NOMO-1 treated with dmso at 0.1 percent for 144 hours (cell line): ENCODE data around the gene C10orf67.

ENCODE experiments used
- DNase-seq: peaks from one replicate; lab custom pipeline; 2025; ENCODE audit not compliant: unreplicated experiment; lab: John Stamatoyannopoulos, UW

Gene C10orf67

DNA sequence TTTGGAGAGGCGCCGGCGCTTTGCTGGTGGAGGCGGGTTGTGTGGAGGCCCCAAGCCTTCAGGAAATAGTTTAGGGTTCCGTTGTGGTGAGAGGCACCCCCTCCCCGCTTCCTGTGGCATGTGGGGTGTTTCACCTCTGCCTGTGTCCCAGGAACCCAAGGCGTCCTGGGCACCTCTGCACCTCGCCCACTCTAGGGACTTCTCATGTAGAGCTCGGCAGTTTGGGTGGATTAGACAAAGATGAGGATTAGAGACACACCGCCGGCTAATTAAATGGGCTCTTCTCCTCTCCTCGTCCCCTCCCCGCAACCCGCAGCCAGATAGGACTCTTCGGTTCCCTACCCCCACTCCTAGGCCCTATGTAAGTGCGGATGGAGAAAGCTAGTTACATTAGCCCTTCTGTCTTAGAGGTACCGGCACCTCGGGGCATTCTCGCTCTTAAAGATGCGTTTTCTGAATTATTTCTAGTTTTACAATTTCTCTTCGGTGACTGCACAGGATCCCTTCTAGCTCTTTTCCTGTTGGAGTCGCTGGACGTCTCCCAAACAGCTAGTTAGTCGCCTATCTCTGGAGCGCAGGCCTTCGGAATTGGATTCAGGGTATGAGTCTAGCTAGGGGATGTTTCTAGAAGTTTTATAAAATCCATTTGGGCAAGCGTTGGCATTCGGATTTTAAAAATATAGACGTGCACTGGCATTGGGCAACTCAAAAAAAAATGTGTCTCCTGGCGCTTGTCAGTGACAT lies 144.7 kb downstream of the C10orf67 start:
- no peak for DNase-seq

DNA sequence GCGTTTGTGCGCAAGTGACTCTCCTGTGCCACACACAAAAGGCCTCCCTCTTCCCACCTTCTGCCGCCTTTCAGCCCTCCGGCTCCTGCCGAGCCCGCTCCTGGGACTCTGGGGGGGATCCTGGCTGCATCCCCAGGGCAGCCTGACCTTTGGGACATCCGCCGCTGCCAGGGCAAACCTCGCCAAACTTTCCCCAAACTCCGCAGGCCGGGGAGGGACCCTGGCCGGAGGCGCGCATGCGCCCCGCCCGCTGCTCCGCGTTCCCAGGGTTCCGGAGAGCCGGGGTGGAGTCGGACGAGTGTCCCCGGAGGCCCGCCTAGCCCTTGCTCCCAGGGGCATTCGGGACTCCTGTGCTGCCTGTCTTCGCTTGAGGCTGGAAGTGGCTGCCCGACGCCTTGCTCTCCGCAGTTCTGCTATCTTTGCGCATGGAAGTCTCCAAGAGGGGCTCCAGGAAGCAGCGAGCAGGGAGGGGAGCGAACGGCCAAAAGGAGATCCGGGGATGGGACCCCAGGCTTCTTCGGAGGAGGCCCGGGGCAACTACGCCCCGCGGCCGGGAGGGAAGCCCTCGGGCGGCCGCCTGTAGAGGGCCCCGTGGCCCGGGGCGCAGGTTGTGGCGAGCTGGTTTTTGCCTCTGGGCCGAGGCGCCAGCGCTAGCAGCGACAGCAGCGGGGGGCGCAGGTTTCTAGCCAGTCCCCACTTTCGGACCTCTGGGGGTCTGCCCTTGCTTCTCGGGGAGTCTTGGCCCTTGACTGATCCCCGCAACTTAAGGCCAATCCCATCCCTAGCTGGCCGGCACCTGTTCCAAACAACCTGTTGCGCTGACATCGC lies 145.4 kb downstream of the C10orf67 start:
- DNase-seq: no peak

DNA sequence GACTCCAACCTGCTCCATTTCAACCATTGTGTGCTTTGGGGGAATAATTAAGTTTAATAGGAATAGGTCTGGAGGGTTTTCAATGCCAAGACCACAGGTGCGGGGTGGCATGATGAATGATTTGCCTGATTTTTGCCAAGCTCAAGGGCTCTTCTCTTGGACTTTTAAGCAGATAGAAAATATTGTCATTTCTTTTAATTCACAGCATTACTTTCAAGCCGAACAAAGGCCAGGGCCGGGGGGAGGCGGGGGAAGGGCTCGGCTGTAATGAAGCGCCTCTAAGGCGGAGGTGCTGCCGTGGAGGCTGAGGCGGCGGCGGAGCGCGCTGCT lies 146.0 kb downstream of the C10orf67 start:
- no peak for DNase-seq

DNA sequence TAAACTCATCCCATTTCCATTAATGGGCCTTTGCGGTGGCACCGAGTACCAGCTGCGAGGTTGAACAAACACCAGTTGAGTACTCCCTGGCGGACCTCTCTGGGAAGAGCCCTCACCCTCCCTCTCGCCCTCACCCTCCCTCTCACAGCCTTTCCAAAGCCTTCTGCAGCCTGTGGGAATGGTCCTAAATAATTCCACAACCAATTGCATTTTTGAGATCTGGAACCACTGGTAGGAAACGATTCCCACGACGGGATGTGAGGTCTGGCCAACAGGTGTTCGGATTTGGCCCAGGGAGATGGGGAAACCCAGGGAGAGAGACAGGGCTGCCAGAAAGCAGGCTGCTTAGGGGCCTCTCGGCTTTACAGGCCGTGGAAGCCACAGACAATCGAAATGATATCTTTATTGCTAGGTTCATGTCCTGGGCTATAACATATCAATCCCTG lies 147.2 kb downstream of the C10orf67 start:
- no peak for DNase-seq

DNA sequence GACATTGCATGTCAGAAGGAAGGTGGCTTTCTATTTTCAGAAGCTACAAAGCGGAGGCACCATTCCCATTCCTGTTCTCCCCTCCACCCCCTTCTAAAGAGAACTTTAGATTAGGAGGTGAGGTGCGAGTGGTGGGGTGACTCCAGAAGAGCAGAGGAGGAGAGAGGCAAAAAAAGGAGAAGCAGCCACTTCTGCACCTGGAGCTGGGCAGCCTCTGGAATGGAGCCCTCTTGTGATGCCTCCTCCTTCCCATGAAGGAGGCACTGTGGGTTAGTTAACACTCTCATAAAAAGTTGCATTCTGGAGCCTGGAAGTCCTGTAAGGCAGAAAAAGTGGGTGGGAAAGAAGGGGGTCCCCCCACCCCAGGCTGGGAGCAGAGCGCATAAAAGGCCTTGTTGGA lies 147.7 kb downstream of the C10orf67 start:
- no peak for DNase-seq

DNA sequence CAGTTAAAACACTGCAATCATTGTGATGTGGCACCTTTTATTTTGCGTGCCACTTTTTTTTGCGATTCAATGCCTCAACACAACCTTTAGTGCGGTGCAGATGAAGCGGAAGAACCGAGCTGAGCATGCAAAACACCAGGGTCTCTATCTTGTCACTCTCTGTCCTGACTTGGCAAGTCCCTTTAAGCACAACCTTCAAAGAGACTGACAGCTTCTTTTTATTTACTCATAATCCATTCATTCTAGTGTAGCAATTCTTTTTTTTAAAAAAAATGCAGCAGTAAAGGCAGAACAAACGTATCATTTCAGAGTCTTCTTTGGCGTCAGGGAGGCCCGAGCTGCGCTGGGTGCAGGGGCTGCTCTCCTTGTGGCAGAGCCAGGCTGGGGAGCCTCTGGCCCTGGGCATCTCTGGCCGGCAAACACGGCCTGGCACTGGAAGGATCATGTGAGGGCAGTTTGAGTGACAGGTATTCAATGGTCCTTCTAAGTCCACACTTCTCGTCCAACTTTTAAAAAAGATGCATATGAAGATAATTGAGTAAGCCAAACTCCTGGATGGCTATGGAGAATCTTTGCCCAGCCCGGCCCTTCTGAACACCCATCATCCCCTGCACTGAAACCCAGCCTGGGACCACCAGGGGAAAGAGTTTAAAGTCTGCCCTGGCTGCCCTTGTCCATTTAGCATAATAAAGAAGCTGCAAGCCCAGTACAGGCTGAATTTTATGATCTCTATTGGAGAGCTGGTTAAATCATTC lies 148.6 kb downstream of the C10orf67 start:
- no peak for DNase-seq

DNA sequence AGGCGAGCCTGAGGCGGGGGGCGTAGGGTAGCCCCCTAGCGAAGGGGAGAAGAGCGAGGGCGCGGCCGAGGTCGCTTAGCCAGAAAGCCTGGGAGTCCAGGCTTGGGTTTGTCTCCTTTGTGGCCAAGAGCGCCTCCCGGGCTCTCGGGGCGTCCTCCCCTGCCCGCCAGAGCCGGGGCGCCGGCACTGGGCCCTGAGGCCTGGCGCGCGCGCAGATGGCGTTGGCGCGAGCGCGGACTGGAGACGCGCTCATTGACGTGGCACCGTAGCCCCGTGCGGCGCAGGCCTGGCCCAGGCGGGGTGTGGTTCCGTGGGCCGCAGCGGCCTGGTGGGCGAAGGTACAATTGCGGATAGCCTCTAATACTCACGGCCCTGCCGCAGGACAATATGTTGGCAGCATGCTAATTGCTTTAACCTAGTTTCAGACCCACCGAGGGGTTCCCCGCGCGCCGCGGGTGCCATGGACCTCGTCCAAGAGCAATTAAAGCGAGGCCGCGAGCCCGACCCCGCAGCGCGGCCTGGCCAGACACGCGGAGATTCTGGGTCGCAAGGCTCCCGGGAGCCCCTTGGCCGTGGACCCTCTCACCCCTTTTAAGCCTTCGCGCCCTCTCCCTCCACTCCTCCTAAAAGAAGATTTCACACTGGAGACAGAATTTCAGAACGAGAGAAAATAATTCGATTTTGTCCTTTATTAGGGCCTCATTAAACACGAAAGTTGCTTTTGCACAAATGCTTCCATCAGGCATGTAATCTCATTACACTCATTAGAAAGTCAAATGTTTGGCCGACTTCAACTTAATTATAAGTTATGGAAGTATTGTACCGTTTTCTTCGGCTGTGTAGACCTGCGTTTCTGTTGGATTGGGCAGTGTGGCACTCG lies 149.4 kb downstream of the C10orf67 start:
- no peak for DNase-seq

DNA sequence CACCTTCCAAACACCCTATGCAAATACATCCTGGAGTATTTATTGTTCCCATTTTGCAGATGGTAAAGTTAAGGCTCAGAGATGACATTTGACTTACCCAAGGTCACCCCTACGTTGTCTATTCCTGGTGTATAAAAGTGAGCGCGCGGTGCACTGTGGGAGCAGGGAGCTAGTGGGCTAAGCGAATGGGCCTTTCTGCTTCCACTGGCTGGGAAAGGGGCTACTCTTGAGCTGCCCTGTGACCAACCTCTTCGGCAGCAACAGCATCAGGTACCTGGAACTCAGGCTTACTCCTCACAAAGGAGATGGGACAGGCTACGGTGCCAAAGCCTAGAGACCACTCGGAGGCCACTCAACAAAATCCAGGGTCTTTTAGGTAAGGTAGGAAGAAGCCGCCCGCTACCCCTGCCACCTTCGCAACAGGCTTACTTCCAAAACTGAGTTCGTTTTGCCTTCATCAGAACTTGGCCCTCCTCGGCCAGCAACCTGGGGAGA lies 150.1 kb downstream of the C10orf67 start:
- DNase-seq: no peak

DNA sequence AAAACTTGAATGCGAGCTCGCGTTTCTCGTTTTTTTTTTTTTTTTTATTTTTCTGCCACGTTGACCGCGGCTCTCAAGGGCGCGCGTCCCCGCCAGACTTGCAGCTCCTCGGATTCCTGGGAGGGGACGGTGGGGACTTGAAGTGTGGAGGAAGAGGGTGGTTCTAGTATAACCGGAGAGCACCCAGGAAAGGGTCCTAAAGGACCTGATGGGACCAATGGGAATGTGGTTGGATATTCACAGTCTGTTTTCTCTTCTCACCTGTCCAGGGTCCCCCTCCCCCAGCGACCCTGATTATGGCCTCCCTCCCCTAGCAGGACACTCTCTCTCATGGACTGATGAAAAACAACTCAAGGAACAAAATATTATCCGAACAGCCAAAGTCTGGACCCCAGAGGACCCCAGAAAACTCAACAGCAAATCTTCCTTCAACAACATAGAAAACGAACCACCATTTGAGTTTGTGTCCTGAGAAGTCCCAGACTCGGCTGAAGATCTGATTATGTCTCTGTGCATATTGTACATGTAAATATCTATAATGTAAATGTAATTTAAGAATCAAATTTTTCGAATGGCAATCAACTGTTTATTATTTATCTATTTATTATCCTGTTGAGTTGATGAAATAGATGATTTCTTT lies 151.0 kb downstream of the C10orf67 start:
- DNase-seq: no peak

DNA sequence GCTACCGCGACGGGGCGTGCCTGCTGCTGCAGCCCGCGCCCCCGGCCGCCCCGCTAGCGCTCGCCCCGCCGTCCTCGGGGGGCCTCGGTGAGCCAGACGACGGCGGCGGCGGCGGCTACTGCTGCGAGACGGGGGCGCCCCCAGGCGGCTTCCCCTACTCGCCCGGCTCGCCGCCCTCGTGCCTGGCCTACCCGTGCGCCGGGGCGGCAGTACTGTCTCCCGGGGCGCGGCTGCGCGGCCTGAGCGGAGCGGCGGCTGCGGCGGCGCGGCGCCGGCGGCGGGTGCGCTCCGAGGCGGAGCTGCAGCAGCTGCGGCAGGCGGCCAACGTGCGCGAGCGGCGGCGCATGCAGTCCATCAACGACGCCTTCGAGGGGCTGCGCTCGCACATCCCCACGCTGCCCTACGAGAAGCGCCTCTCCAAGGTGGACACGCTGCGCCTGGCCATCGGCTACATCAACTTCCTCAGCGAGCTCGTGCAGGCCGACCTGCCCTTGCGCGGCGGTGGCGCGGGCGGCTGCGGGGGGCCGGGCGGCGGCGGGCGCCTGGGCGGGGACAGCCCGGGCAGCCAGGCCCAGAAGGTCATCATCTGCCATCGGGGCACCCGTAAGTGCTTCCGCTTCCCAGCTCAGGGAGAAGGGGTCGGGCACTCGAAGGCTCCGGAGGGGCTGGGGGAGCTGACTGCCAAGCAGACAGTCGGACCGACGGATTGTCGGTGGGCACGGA lies 151.7 kb downstream of the C10orf67 start:
- no peak for DNase-seq

DNA sequence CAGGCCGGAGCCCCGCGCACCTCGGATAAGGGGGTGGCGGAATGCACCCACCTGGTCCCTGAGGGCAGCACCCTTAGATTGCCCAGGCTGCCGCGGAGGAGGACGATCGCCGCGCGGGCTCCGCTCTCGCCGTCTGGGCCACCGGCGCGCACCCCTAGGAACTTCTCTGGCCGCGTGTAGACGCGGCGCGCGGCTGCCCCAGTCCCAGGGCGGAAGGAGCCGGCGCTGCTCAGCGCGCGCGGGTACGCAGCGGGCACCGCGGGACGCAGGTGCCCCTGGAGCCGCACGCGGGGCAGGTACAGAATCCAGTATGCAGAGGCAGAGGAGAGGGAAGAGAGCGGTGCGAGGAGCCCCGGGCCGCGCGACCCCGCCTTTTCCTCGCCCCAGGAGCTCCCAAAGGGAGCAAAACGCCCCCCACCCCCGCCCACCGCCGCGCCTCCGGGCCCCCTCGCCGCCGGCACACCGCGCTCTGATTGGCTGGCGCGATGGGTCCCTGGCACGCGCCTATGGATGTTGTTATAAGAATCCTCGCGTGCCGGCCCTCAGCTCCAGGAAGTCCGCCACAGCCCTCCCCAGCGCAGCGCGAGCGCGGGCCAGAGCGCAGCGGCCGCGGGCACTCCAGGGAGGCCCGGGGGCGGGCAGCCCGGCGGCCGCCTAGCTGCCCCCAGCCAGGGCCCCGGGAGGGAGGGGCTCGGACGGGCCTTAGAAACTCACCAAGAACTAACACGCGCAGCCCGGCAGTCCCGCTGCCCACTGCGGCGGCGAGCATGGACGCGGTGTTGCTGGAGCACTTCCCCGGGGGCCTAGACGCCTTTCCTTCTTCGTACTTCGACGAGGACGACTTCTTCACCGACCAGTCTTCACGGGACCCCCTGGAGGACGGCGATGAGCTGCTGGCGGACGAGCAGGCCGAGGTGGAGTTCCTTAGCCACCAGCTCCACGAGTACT lies 152.6 kb downstream of the C10orf67 start, which contains the start of gene PTF1A:
Gene PTF1A (plus strand): TSS at position 549 of the 948 bp plus-strand sequence. CDS start 219 bp downstream, at position 768.
- no peak for DNase-seq

DNA sequence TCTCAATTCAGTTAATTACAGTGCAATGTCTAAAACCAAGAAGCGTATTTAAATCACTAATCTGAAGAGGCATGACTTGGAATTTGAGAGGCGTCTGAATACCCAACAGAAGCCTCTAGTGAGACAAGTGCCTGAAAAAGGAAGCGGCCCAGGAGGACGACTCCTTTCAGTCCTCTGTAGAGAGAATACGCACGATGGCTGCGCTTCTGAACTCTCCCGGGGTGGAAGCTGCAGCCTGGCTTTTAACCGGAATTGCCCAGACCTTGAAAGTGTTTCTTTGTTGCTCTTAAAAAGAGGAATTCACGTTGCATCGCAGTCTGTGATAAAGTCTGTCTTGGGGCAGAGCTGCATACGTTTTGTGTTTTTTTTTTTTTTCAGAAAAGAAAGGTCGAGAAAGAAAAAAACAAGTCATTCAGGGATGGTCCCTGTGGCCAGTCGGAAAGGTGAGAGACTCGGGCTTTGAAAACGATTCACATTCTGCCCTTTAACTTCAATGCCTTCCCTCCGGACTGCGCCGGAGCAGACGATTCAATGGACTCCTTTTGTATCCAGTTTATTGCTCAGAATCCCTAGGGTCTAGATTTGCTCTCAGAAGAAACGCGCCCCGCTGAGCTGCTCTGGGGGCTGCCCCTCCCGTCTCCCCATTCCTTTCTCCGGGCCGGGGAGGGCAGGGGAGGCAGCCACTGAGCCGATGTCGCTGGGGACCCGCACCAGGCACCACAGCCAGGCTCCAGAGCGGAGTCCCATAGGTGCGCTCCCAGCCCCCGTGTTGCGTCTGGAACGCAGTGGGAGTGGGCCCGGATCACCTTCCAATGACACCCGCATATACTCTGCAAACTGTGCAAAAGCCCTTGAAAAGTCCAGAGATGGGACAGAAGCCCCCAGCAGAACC lies 153.5 kb downstream of the C10orf67 start:
- DNase-seq: no peak

DNA sequence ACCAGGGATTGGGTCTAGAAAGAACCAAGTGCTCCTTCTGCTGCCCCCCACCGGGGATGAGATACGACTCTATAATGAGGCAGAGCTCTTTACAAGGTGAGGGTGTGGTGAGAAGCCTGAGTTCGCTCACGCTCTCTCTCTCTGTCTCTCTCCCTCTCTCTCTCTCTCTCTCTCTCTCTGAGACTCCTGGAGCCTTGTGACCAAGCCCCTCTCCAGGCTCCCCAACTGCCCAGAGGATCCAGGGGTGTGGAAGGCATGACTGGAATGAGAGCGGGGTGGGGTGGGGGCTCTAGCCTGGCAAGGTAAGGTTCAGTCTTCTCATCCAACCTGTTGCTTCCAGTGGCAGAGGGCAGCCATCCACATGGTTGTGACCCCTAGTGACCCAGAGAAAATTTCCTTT lies 155.6 kb downstream of the C10orf67 start:
- no peak for DNase-seq

DNA sequence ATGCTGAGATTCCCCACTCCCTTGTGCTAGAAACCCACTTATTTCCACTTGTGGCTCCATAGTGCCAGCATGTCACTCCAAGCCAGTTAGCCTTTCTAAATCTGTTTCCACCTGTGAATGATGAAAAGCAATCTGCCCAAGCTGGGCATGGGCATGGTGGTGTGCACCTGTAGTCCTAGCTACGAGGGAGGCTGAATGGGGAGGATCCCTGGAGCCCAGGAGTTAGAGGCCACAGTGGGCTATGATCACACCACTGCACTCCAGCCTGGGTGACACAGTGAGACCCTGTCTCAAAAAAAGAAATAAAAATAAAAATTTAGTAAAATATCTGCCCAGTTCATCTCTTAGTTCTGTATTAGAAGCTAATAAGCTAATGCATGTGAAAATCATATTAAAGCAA lies 157.4 kb downstream of the C10orf67 start:
- no peak for DNase-seq

DNA sequence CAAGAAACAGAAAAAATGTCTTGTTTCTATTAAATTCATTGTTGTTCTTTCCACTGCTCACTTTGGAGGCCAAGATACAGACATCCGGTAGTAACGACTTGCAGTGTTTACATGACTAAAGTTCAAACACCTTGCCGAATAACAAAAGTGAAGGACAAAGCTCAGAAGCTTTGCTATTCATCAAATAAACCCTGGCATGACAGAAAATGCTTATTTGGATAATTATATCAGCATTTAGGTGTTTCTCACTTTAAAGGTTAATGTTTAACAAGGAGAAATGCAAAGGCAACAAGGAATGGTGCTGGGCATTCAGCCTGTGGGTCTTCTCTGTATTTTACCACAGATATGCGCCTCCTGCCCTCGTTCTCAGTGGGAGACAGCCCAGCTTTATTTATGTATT lies 157.9 kb downstream of the C10orf67 start:
- no peak for DNase-seq

DNA sequence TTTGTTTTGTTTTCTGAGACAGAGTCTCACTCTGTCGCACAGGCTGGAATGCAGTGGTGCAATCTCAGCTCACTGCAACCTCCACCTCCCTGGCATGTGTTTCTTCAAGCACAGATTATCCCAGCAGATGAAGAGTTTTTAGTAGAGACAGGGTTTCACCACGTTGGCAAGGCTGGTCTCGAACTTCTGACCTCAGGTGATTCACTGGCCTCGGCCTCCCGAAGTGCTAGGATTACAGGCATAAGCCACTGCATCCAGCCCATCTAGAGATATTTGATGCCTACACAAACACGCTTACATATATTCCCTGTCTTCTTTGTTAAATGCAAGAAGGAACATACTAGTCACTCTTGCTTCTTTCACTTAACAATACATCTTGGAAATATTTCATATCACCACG lies 158.4 kb downstream of the C10orf67 start:
- DNase-seq: no peak

DNA sequence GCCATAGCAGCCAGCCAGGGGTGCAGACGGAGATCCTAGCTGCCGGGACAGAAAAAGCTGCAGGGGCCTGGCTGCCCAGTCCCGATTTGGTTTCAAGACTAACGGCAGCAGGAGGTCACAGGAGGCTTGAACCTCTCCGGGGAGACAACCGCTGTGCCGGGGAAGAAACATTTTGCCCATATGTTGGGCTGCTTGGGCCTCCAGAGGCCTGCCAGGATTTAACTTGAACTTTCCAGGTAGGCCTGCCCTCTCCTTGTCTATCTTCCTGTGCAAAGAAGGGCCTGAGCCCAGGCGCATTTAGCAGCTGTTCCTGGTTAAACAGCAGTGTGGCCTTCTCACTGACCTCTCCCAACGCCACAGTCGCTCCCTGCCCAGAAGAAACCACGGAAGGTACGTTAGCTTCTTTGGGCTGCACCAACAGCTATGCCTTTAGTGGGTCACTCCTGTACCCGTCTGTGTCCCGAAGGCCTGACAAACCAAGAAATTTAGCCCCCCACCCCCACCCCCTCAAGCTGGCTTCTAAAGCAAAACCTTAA lies 169.6 kb downstream of the C10orf67 start:
- DNase-seq: no peak
